GM23248 (cell line): ENCODE results near the gene PRKD1.

ENCODE experiments used
- EZH2 ChIP-seq: fragments of 200-600 bp; sonication (generic); IDR thresholded peaks from 2 replicates; pipeline ENCODE4 v1.6.1; 2018; ENCODE audit warnings: antibody characterized with exemption, mild to moderate bottlenecking; ENCODE audit not compliant: insufficient read depth, poor library complexity, severe bottlenecking
- EZH2phosphoT487 ChIP-seq: fragments of 200-600 bp; sonication (generic); IDR thresholded peaks from 2 replicates; pipeline ENCODE4 v1.6.1; 2018; ENCODE audit warnings: antibody characterized with exemption, moderate library complexity, mild to moderate bottlenecking, low read depth; ENCODE audit not compliant: insufficient read depth

DNA sequence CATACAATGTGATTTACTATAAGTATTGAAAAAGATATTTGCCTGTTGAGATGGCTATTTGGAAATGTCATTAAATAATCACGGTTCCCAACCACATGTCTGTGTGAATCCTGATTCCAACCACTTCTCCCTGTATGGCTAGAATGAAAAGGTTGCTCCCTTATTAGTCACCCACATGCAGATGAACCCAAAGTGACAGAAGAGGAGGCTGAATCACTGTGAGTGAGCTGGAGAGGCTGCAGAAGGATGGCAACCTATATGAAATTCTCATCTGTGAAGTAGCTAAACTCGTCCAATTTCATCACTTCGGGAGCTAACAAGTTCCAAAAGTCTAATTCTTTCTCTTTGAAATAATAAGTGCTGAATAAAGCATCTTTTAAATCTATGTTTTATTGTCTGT lies 300.5 kb downstream of the PRKD1 start:
- no peak for TF ChIP-seq EZH2phosphoT487
- TF ChIP-seq EZH2 = no peak
